IMR-90 (cell line): ENCODE measurements around the gene DMRT3. TPM values are rescaled to one million over a fixed set of nuclear protein-coding genes. Genes with fewer than 3 reads are reported as not detected.

Experiments used
- ATAC-seq: fragments of 200-7000 bp; cut with Tn5 transposase; 2 replicates; pipeline ENCODE4 v1.9.1; 2020; ENCODE audit warnings: low read depth, mild to moderate bottlenecking, moderate library complexity
- BruUV-seq: library from RNA; stranded (reverse); fragments of 400-500 nt; replicated peaks from 2 replicates; lab custom pipeline; 2021; lab: Mats Ljungman, UMichigan
- CTCF ChIA-PET: fragments of 300-600 bp; formaldehyde crosslinking; extraction: SDS; loops from one replicate; lab custom pipeline; 2021; ENCODE audit warnings: antibody characterized with exemption; lab: Yijun Ruan, JAX
- POLR2A ChIA-PET: fragments of 300-600 bp; sonication (Branson Sonifier 250); formaldehyde crosslinking; loops from one replicate; lab custom pipeline; 2022; ENCODE audit warnings: antibody characterized with exemption; ENCODE audit not compliant: unreplicated experiment; lab: Charles Lee
- DNase-seq: peaks from one replicate; pipeline ENCODE4 v3.0.0; 2013
- H2AFZ ChIP-seq: replicated peaks from 2 replicates; pipeline ENCODE3; 2013; ENCODE audit warnings: low read length, mild to moderate bottlenecking; ENCODE audit not compliant: poor library complexity
- H2AK5ac ChIP-seq: 2 replicates; pipeline ENCODE4 v1.6.1; 2013; ENCODE audit warnings: low read depth, low read length, inconsistent platforms
- H2AK9ac ChIP-seq: replicated peaks from 2 replicates; pipeline ENCODE3; 2013; ENCODE audit warnings: mild to moderate bottlenecking, low read depth, low read length, moderate library complexity; ENCODE audit not compliant: poor library complexity
- H2BK120ac ChIP-seq: 2 replicates; pipeline ENCODE4 v1.6.1; 2013; ENCODE audit warnings: low read depth, low read length, inconsistent platforms
- H2BK15ac ChIP-seq: 3 replicates; pipeline ENCODE4 v1.6.1; 2013; ENCODE audit warnings: low read depth, low read length, inconsistent platforms
- H2BK20ac ChIP-seq: 2 replicates; pipeline ENCODE4 v1.6.1; 2013; ENCODE audit warnings: low read depth, mild to moderate bottlenecking, inconsistent platforms, low read length, moderate library complexity
- H2BK5ac ChIP-seq: 2 replicates; pipeline ENCODE4 v1.6.1; 2013; ENCODE audit warnings: mild to moderate bottlenecking, low read depth, low read length, inconsistent platforms; ENCODE audit not compliant: poor library complexity, severe bottlenecking
- H3K14ac ChIP-seq: replicated peaks from 2 replicates; pipeline ENCODE4 v1.6.1; 2013; ENCODE audit warnings: low read depth, low read length, inconsistent platforms
- H3K18ac ChIP-seq: 2 replicates; pipeline ENCODE4 v1.6.1; 2013; ENCODE audit warnings: low read depth, low read length, control low read depth
- H3K23ac ChIP-seq: 2 replicates; pipeline ENCODE4 v1.6.1; 2013; ENCODE audit warnings: low read depth, low read length, inconsistent platforms
- H3K27ac ChIP-seq: 2 replicates; pipeline ENCODE4 v1.5.1; 2013; ENCODE audit warnings: mild to moderate bottlenecking, control low read depth, low read length; ENCODE audit not compliant: insufficient read depth
- H3K27me3 ChIP-seq: 2 replicates; pipeline ENCODE4 v1.6.1; 2013; ENCODE audit warnings: low read length; ENCODE audit not compliant: control insufficient read depth, insufficient read depth
- H3K36me3 ChIP-seq: 2 replicates; pipeline ENCODE4 v1.6.1; 2013; ENCODE audit warnings: low read length, mixed read lengths; ENCODE audit not compliant: control insufficient read depth, insufficient read depth
- H3K4ac ChIP-seq: 2 replicates; pipeline ENCODE4 v1.6.1; 2013; ENCODE audit warnings: low read depth, low read length, inconsistent platforms
- H3K4me1 ChIP-seq: 2 replicates; pipeline ENCODE4 v1.6.1; 2013; ENCODE audit warnings: low read length, mixed read lengths; ENCODE audit not compliant: control insufficient read depth, insufficient read depth
- H3K4me2 ChIP-seq: 2 replicates; pipeline ENCODE4 v1.6.1; 2013; ENCODE audit warnings: low read depth, mild to moderate bottlenecking, control low read depth, low read length, moderate library complexity
- H3K4me3 ChIP-seq: 2 replicates; pipeline ENCODE4 v1.5.1; 2013; ENCODE audit warnings: low read depth, mild to moderate bottlenecking, control low read depth, low read length, moderate library complexity; ENCODE audit not compliant: insufficient read depth
- H3K56ac ChIP-seq: 2 replicates; pipeline ENCODE4 v1.6.1; 2013; ENCODE audit warnings: low read length, inconsistent platforms; ENCODE audit not compliant: insufficient read depth; ENCODE audit errors: extremely low read depth
- H3K79me1 ChIP-seq, 2 experiments: 2 replicates each; pipeline ENCODE4 v1.6.1; 2013; ENCODE audit warnings: low read length in 2 of 2, inconsistent platforms in 1 of 2, low read depth in 1 of 2
- H3K9ac ChIP-seq: 2 replicates; pipeline ENCODE4 v1.6.1; 2013; ENCODE audit warnings: low read depth, low read length, control low read depth
- H3K9me1 ChIP-seq: 2 replicates; pipeline ENCODE4 v1.6.1; 2013; ENCODE audit warnings: low read length, inconsistent platforms; ENCODE audit not compliant: insufficient read depth
- H3K9me3 ChIP-seq: 2 replicates; pipeline ENCODE4 v1.6.1; 2013; ENCODE audit warnings: low read length; ENCODE audit not compliant: control insufficient read depth, insufficient read depth
- H4K20me1 ChIP-seq: 2 replicates; pipeline ENCODE4 v1.6.1; 2013; ENCODE audit warnings: low read length, inconsistent platforms; ENCODE audit not compliant: insufficient read depth
- H4K5ac ChIP-seq: 2 replicates; pipeline ENCODE4 v1.6.1; 2013; ENCODE audit warnings: mild to moderate bottlenecking, low read depth, low read length, control low read depth
- H4K8ac ChIP-seq, 2 experiments: 2 replicates each; pipeline ENCODE4 v1.6.1; 2013; ENCODE audit warnings: low read depth in 2 of 2, low read length in 2 of 2, control low read depth in 1 of 2, inconsistent platforms in 1 of 2
- H4K91ac ChIP-seq: 2 replicates; pipeline ENCODE4 v1.6.1; 2013; ENCODE audit warnings: low read depth, low read length, inconsistent platforms; ENCODE audit not compliant: insufficient read depth
- BHLHE40 ChIP-seq: fragments of 150-350 bp; IDR thresholded peaks from 2 replicates; pipeline ENCODE4 v1.6.1; 2016; ENCODE audit warnings: mild to moderate bottlenecking, low read depth, low read length
- CEBPB ChIP-seq: IDR thresholded peaks from 2 replicates; pipeline ENCODE4 v1.6.1; 2012; ENCODE audit warnings: low read depth, low read length, improper control_type of control experiment
- CHD1 ChIP-seq: IDR thresholded peaks from 2 replicates; pipeline ENCODE4 v1.6.1; 2012; ENCODE audit warnings: low read depth, low read length, improper control_type of control experiment
- FOS ChIP-seq: fragments of 150-350 bp; IDR thresholded peaks from 2 replicates; pipeline ENCODE4 v1.6.1; 2016; ENCODE audit warnings: low read depth, low read length
- MAFK ChIP-seq: IDR thresholded peaks from 2 replicates; pipeline ENCODE4 v1.6.1; 2012; ENCODE audit warnings: low read depth, low read length, improper control_type of control experiment
- MAZ ChIP-seq: IDR thresholded peaks from 2 replicates; pipeline ENCODE4 v1.6.1; 2012; ENCODE audit warnings: low read depth, mild to moderate bottlenecking, low read length, improper control_type of control experiment, moderate library complexity, borderline replicate concordance
- MXI1 ChIP-seq: IDR thresholded peaks from 2 replicates; pipeline ENCODE4 v1.6.1; 2012; ENCODE audit warnings: low read depth, mild to moderate bottlenecking, low read length, moderate library complexity, borderline replicate concordance
- NFE2L2 ChIP-seq: fragments of 150-350 bp; IDR thresholded peaks from 2 replicates; pipeline ENCODE4 v1.6.1; 2016; ENCODE audit warnings: low read depth, mild to moderate bottlenecking, low read length
- POLR2A ChIP-seq: IDR thresholded peaks from 2 replicates; pipeline ENCODE4 v1.6.1; 2012; ENCODE audit warnings: mild to moderate bottlenecking, low read depth, low read length
- RAD21 ChIP-seq: IDR thresholded peaks from 2 replicates; pipeline ENCODE4 v1.6.1; 2012; ENCODE audit warnings: low read length, improper control_type of control experiment
- RCOR1 ChIP-seq: IDR thresholded peaks from 2 replicates; pipeline ENCODE4 v1.6.1; 2012; ENCODE audit warnings: mild to moderate bottlenecking, low read length, improper control_type of control experiment; ENCODE audit not compliant: insufficient replicate concordance
- RFX5 ChIP-seq: IDR thresholded peaks from 2 replicates; pipeline ENCODE4 v1.8.0; 2012; ENCODE audit warnings: low read depth, mild to moderate bottlenecking, low read length, moderate library complexity
- SMC3 ChIP-seq: fragments of 150-350 bp; IDR thresholded peaks from 2 replicates; pipeline ENCODE4 v1.6.1; 2016; ENCODE audit warnings: low read depth, mild to moderate bottlenecking, antibody characterized with exemption, low read length, moderate library complexity
- USF2 ChIP-seq: fragments of 150-350 bp; IDR thresholded peaks from 2 replicates; pipeline ENCODE4 v1.6.1; 2017; ENCODE audit warnings: mild to moderate bottlenecking, antibody characterized with exemption, low read length, low read depth
- WGBS, 2 experiments: methylation state at CpG; one replicate each; pipeline versions ENCODE4 v1.1.5 to v1.1.7; 2013; ENCODE audit warnings: missing lambda C conversion rate in 2 of 2; ENCODE audit not compliant: insufficient read length in 1 of 2; ENCODE audit errors: extremely low coverage in 2 of 2; 5-methylcytosine and 5-hydroxymethylcytosine counted together
- dilution Hi-C: fragments of 300-500 bp; cut with HindIII; formaldehyde crosslinking; loops from one replicate; pipeline ENCODE4 v1.14.3; 2018; ENCODE audit warnings: low sequenced_read_pairs; ENCODE audit not compliant: unreplicated experiment
- in situ Hi-C: fragments of 300-500 bp; cut with MboI; formaldehyde crosslinking; loops from 3 replicates; pipeline ENCODE4 v1.14.3; 2019; ENCODE audit warnings: low sequenced_read_pairs, inconsistent platforms, mixed read lengths
- intact Hi-C: fragments of 100-400 bp; cut with micrococcal nuclease; formaldehyde crosslinking; loops from 2 replicates; pipeline ENCODE4 v1.10.0; 2022
- polyA plus RNA-seq, 3 experiments: library from polyadenylated mRNA; depleted of rRNA; stranded (reverse); fragments of >200 nt; gene quantifications; 2 replicates each; pipeline ENCODE4 v1.2.3, GENCODE V29; 2012; ENCODE audit warnings: low replicate concordance in 1 of 3
- total RNA-seq: library from RNA; depleted of rRNA; stranded (reverse); fragments of >200 nt; gene quantifications from 2 replicates; pipeline ENCODE4 v1.2.3, GENCODE V29; 2012
- TF ChIP-seq, protein P1 (sequence below): fragments of 150-350 bp; IDR thresholded peaks from 2 replicates; pipeline ENCODE4 v1.6.1; 2016; ENCODE audit warnings: low read depth, mild to moderate bottlenecking, low read length, moderate library complexity, borderline replicate concordance

Gene DMRT3
- total and polyA plus RNA-seq, 2 of the 4 experiments (the other 2 are of a cell fraction): not detected

- Histone ChIP-seq H3K4me2 (no peak overlapping the region), H4K20me1 (no peaks in the 10 kb centered on the region), H3K14ac (no peak overlapping the region), H2AFZ (no peak overlapping the region), H3K27ac (no peak overlapping the region), H3K36me3 (no peaks in the 10 kb centered on the region), H3K18ac (no peak overlapping the region), H2BK5ac (no peak overlapping the region), H2AK9ac (no peak overlapping the region), H3K4me3 (no peak overlapping the region), H3K27me3 (peaks cover 89% of the 10 kb centered on the region), H2BK120ac (no peak overlapping the region), H3K56ac (no peak overlapping the region), H3K9me1 (no peaks in the 10 kb centered on the region), H3K9me3 (peaks cover 17% of the 10 kb centered on the region; the same call in 1 of the 2 replicates), H4K8ac (no peak overlapping the region), H2BK20ac (no peak overlapping the region), H3K4me1 (no peaks in the 10 kb centered on the region), H2BK15ac (no peak overlapping the region), H3K4ac (no peak overlapping the region), H3K79me1 (no peaks in the 10 kb centered on the region), H4K5ac (no peak overlapping the region), H3K23ac (no peak overlapping the region), H2AK5ac (no peak overlapping the region), H3K9ac (no peak overlapping the region), H4K91ac (no peak overlapping the region)
- ATAC-seq (no peak), DNase-seq (no peak)
- TF ChIP-seq RCOR1: no peak
- TF ChIP-seq RFX5: no peak
- no peak for TF ChIP-seq FOS
- TF ChIP-seq POLR2A: no peak
- TF ChIP-seq BHLHE40: no peak
- no peak for TF ChIP-seq MXI1
- no peak for TF ChIP-seq SMC3
- TF ChIP-seq CEBPB: no peak
- TF ChIP-seq CHD1: no peak
- TF ChIP-seq USF2: no peak
- no peak for TF ChIP-seq MAZ
- TF ChIP-seq NFE2L2: no peak
- TF ChIP-seq, protein P1, sequence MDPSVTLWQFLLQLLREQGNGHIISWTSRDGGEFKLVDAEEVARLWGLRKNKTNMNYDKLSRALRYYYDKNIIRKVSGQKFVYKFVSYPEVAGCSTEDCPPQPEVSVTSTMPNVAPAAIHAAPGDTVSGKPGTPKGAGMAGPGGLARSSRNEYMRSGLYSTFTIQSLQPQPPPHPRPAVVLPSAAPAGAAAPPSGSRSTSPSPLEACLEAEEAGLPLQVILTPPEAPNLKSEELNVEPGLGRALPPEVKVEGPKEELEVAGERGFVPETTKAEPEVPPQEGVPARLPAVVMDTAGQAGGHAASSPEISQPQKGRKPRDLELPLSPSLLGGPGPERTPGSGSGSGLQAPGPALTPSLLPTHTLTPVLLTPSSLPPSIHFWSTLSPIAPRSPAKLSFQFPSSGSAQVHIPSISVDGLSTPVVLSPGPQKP: no peak
- no peak for TF ChIP-seq MAFK
- TF ChIP-seq RAD21: no peak
- in situ Hi-C loops (no loop called here), dilution Hi-C loops (no loop called here), intact Hi-C loops (no loop called here)
- WGBS, 2 experiments: 8% methylated on average over 10 of the region's 24 CpGs; no CpG with 5 or more reads in 1 of the 2 experiments
- no TSS peak for BruUV-seq
- CTCF ChIA-PET: interaction anchor here (0.6 kb wide), 1 partner anchor 76 kb away, joined by 3 read pairs; no protein-coding TSS in a partner anchor
- POLR2A ChIA-PET: no interaction called here
These were observed 1.3 kb upstream of the DMRT3 start for GRCh38 chr9:974996-975739.
